Stimulated activated effector memory CD8-positive, alpha-beta T cell treated with anti-CD3 and anti-CD28 coated beads, Interleukin-12 subunit alpha, Interleukin-12 subunit beta, amount 100 ng/mL, for 72 hours (primary cell): ENCODE measurements around the gene PCDHA1.

Source experiments
- ATAC-seq: fragments of 150-1000 bp; cut with Tn5 transposase; 2 replicates; pipeline ENCODE4 v1.10.0; 2021
- DNase-seq, 2 donors: peaks; one replicate each; pipeline ENCODE4 v3.0.0; 2021 to 2022; ENCODE audit warnings: low spot score in 2 of 2
- H3K27ac Mint-ChIP-seq: one replicate; pipeline ENCODE4 v1.8.0; 2022; ENCODE audit warnings: mild to moderate bottlenecking, mixed read lengths
- H3K36me3 Mint-ChIP-seq: one replicate; pipeline ENCODE4 v1.8.0; 2022; ENCODE audit warnings: mild to moderate bottlenecking, mixed read lengths
- H3K4me1 Mint-ChIP-seq: one replicate; pipeline ENCODE4 v1.8.0; 2022; ENCODE audit warnings: mixed read lengths
- H3K4me3 Mint-ChIP-seq: one replicate; pipeline ENCODE4 v1.8.0; 2022; ENCODE audit warnings: mild to moderate bottlenecking, mixed read lengths
- H3K9me3 Mint-ChIP-seq: one replicate; pipeline ENCODE4 v1.8.0; 2022; ENCODE audit warnings: mixed read lengths

The PCDHA1 gene

GRCh38 chr5:141051521-141051866 lies 265.6 kb downstream of the PCDHA1 start:
- H3K27ac Mint-ChIP-seq: no peak overlapping the region
- no peaks in the 10 kb centered on the region for H3K36me3 Mint-ChIP-seq
- ATAC-seq: no peak

More at GRCh38 chr5:141051521-141051866, 265.6 kb downstream of the PCDHA1 start:
- Mint-ChIP-seq H3K4me1 (no peaks in the 10 kb centered on the region), H3K9me3 (peaks cover 7% of the 10 kb centered on the region), H3K4me3 (no peak overlapping the region)
- DNase-seq: no peak
